Activated naive CD4-positive, alpha-beta T cell treated with anti-CD3 and anti-CD28 coated beads, Interleukin-2, amount 50 U/mL, for 24 hours (primary cell): ENCODE measurements around the gene MTTP.
"Not testable (repeated sequence)": the region's sequence is repeated elsewhere in the genome, so short reads cannot be mapped to it uniquely, and the experiment has no call there.

Experiments used
- H3K27ac Mint-ChIP-seq: one replicate; pipeline ENCODE4 v1.8.0; 2021; ENCODE audit warnings: mild to moderate bottlenecking, mixed read lengths
- H3K27me3 Mint-ChIP-seq: one replicate; pipeline ENCODE4 v1.8.0; 2021; ENCODE audit warnings: mixed read lengths
- H3K36me3 Mint-ChIP-seq: one replicate; pipeline ENCODE4 v1.8.0; 2021; ENCODE audit warnings: mixed read lengths
- H3K4me1 Mint-ChIP-seq: one replicate; pipeline ENCODE4 v1.8.0; 2021; ENCODE audit warnings: mixed read lengths
- H3K4me3 Mint-ChIP-seq: one replicate; pipeline ENCODE4 v1.8.0; 2021; ENCODE audit warnings: mild to moderate bottlenecking, mixed read lengths
- H3K9me3 Mint-ChIP-seq: one replicate; pipeline ENCODE4 v1.8.0; 2021; ENCODE audit warnings: mixed read lengths

The MTTP gene

GRCh38 chr4:99574530-99575324 is at the start of gene MTTP:
Gene MTTP (plus strand): TSS chr4:99574824. CDS start chr4:99574910, 86 bp downstream.
- Mint-ChIP-seq H3K4me3 (no peak within 1 kb of the TSS), H3K27me3 (peaks cover 18% of the 10 kb centered on the region), H3K36me3 (no peaks in the 10 kb centered on the region), H3K4me1 (no peaks in the 10 kb centered on the region), H3K9me3 (no peaks in the 10 kb centered on the region), H3K27ac (no peak within 1 kb of the TSS)

- no peak overlapping the region for H3K27ac Mint-ChIP-seq
- no peaks in the 10 kb centered on the region for H3K9me3 Mint-ChIP-seq
- H3K4me3 Mint-ChIP-seq, result no peak overlapping the region
- H3K36me3 Mint-ChIP-seq, result no peaks in the 10 kb centered on the region
- no peaks in the 10 kb centered on the region for H3K4me1 Mint-ChIP-seq
- H3K27me3 Mint-ChIP-seq, result no peaks in the 10 kb centered on the region
These were observed 45.4 kb upstream of the MTTP start for GRCh38 chr4:99529228-99529627.

GRCh38 chr4:99529956-99530355 is 44.7 kb upstream of the MTTP start:
- no peaks in the 10 kb centered on the region for H3K9me3 Mint-ChIP-seq
- H3K4me1 Mint-ChIP-seq, result no peaks in the 10 kb centered on the region
- H3K27me3 Mint-ChIP-seq, result no peaks in the 10 kb centered on the region
- H3K36me3 Mint-ChIP-seq, result no peaks in the 10 kb centered on the region
- H3K27ac Mint-ChIP-seq, result no peak overlapping the region
- H3K4me3 Mint-ChIP-seq, result no peak overlapping the region

- H3K4me1 Mint-ChIP-seq, H3K4me3 Mint-ChIP-seq, H3K27ac Mint-ChIP-seq, H3K9me3 Mint-ChIP-seq, H3K36me3 Mint-ChIP-seq, H3K27me3 Mint-ChIP-seq: not testable (repeated sequence)
These were observed 39.9 kb upstream of the MTTP start for GRCh38 chr4:99534699-99535098.

- Mint-ChIP-seq H3K4me1 (no peaks in the 10 kb centered on the region), H3K4me3 (no peak overlapping the region), H3K36me3 (peaks cover 3% of the 10 kb centered on the region), H3K27ac (no peak overlapping the region), H3K27me3 (no peaks in the 10 kb centered on the region), H3K9me3 (no peaks in the 10 kb centered on the region)
These were observed 38.4 kb upstream of the MTTP start for GRCh38 chr4:99536271-99536670.

GRCh38 chr4:99536848-99537247 is 37.8 kb upstream of the MTTP start:
- H3K9me3 Mint-ChIP-seq, result no peaks in the 10 kb centered on the region
- no peak overlapping the region for H3K27ac Mint-ChIP-seq
- no peak overlapping the region for H3K4me3 Mint-ChIP-seq
- peaks cover 3% of the 10 kb centered on the region for H3K36me3 Mint-ChIP-seq
- no peaks in the 10 kb centered on the region for H3K27me3 Mint-ChIP-seq
- no peaks in the 10 kb centered on the region for H3K4me1 Mint-ChIP-seq

- Mint-ChIP-seq H3K9me3 (no peaks in the 10 kb centered on the region), H3K36me3 (peaks cover 3% of the 10 kb centered on the region), H3K4me1 (no peaks in the 10 kb centered on the region), H3K27me3 (no peaks in the 10 kb centered on the region), H3K4me3 (no peak overlapping the region), H3K27ac (no peak overlapping the region)
These were observed 37.0 kb upstream of the MTTP start for GRCh38 chr4:99537674-99538073.

- H3K27ac Mint-ChIP-seq, result no peak overlapping the region
- H3K4me1 Mint-ChIP-seq, result no peaks in the 10 kb centered on the region
- H3K9me3 Mint-ChIP-seq, result peaks cover 10% of the 10 kb centered on the region
- H3K36me3 Mint-ChIP-seq, result peaks cover 4% of the 10 kb centered on the region
- no peaks in the 10 kb centered on the region for H3K27me3 Mint-ChIP-seq
- no peak overlapping the region for H3K4me3 Mint-ChIP-seq
These were observed 34.2 kb upstream of the MTTP start for GRCh38 chr4:99540277-99540939.

GRCh38 chr4:99552872-99553271 is 21.8 kb upstream of the MTTP start:
- Mint-ChIP-seq H3K36me3 (peaks cover 12% of the 10 kb centered on the region), H3K9me3 (no peaks in the 10 kb centered on the region), H3K4me3 (no peak overlapping the region), H3K4me1 (no peaks in the 10 kb centered on the region), H3K27me3 (no peaks in the 10 kb centered on the region), H3K27ac (no peak overlapping the region)

GRCh38 chr4:99563310-99564186 is 11.1 kb upstream of the MTTP start, which contains the start of gene TRMT10A:
Gene TRMT10A (minus strand): TSS chr4:99564039. CDS start chr4:99559338, 4,701 bp downstream.
- peak within 1 kb of the TSS; percentile 98 for H3K27ac Mint-ChIP-seq
- H3K9me3 Mint-ChIP-seq, result no peaks in the 10 kb centered on the region
- H3K36me3 Mint-ChIP-seq, result no peaks in the 10 kb centered on the region
- peaks cover 33% of the 10 kb centered on the region for H3K4me1 Mint-ChIP-seq
- peaks cover 20% of the 10 kb centered on the region for H3K27me3 Mint-ChIP-seq
- peak within 1 kb of the TSS; percentile 96 for H3K4me3 Mint-ChIP-seq

GRCh38 chr4:99564921-99565320 is 9.7 kb upstream of the MTTP start:
- Mint-ChIP-seq H3K4me3 (no peak overlapping the region), H3K36me3 (no peaks in the 10 kb centered on the region), H3K27me3 (peaks cover 25% of the 10 kb centered on the region), H3K9me3 (no peaks in the 10 kb centered on the region), H3K27ac (no peak overlapping the region), H3K4me1 (peaks cover 33% of the 10 kb centered on the region)

GRCh38 chr4:99571883-99572282 is 2.7 kb upstream of the MTTP start:
- Mint-ChIP-seq H3K36me3 (no peaks in the 10 kb centered on the region), H3K27ac (no peak overlapping the region), H3K27me3 (peaks cover 34% of the 10 kb centered on the region), H3K4me1 (no peaks in the 10 kb centered on the region), H3K4me3 (no peak overlapping the region), H3K9me3 (no peaks in the 10 kb centered on the region)

GRCh38 chr4:99572527-99573240 is 1.9 kb upstream of the MTTP start:
- Mint-ChIP-seq H3K36me3 (no peaks in the 10 kb centered on the region), H3K27ac (no peak overlapping the region), H3K4me3 (no peak overlapping the region), H3K9me3 (no peaks in the 10 kb centered on the region), H3K27me3 (peaks cover 27% of the 10 kb centered on the region), H3K4me1 (no peaks in the 10 kb centered on the region)

- Mint-ChIP-seq H3K4me3 (no peak overlapping the region), H3K4me1 (no peaks in the 10 kb centered on the region), H3K36me3 (no peaks in the 10 kb centered on the region), H3K27me3 (peaks cover 19% of the 10 kb centered on the region), H3K9me3 (no peaks in the 10 kb centered on the region), H3K27ac (no peak overlapping the region)
These were observed 772 bp upstream of the MTTP start for GRCh38 chr4:99573735-99574368.

GRCh38 chr4:99578714-99579113 is 4.1 kb downstream of the MTTP start:
- H3K36me3 Mint-ChIP-seq, result no peaks in the 10 kb centered on the region
- H3K4me1 Mint-ChIP-seq, result no peaks in the 10 kb centered on the region
- no peaks in the 10 kb centered on the region for H3K9me3 Mint-ChIP-seq
- H3K27me3 Mint-ChIP-seq, result peaks cover 21% of the 10 kb centered on the region
- H3K27ac Mint-ChIP-seq, result no peak overlapping the region
- H3K4me3 Mint-ChIP-seq, result no peak overlapping the region
